Stimulated activated naive B cell treated with anti-CD40 and anti-IgM and Interleukin-4, amounts not matched to agents 10 μg/mL and 1 μg/mL and 100 μg/mL, for 72 hours (primary cell): ENCODE data around the gene PLAU.
"Not testable (repeated sequence)": the region's sequence is repeated elsewhere in the genome, so short reads cannot be mapped to it uniquely, and the experiment has no call there.

Source experiments
- ATAC-seq, 2 donors: fragments of 150-1000 bp; cut with Tn5 transposase; replicated peaks; 2 replicates each; pipeline ENCODE4 v1.10.0; 2021; ENCODE audit warnings: moderate library complexity in 1 of 2
- DNase-seq: peaks from one replicate; pipeline ENCODE4 v3.0.0; 2021
- H3K27ac Mint-ChIP-seq: one replicate; pipeline ENCODE4 v1.8.0; 2022; ENCODE audit warnings: mild to moderate bottlenecking, mixed read lengths
- H3K27me3 Mint-ChIP-seq, 2 donors: one replicate each; pipeline ENCODE4 v1.8.0; 2022; ENCODE audit warnings: mixed read lengths in 2 of 2
- H3K36me3 Mint-ChIP-seq, 2 donors: one replicate each; pipeline ENCODE4 v1.8.0; 2022; ENCODE audit warnings: mixed read lengths in 2 of 2, mild to moderate bottlenecking in 1 of 2
- H3K4me1 Mint-ChIP-seq, 2 donors: one replicate each; pipeline ENCODE4 v1.8.0; 2022; ENCODE audit warnings: mixed read lengths in 2 of 2, mild to moderate bottlenecking in 1 of 2
- H3K4me3 Mint-ChIP-seq, 2 donors: one replicate each; pipeline ENCODE4 v1.8.0; 2022; ENCODE audit warnings: mild to moderate bottlenecking in 2 of 2, mixed read lengths in 2 of 2, moderate library complexity in 1 of 2
- H3K9me3 Mint-ChIP-seq, 2 donors: one replicate each; pipeline ENCODE4 v1.8.0; 2022; ENCODE audit warnings: mixed read lengths in 2 of 2, mild to moderate bottlenecking in 1 of 2

PLAU gene

GRCh38 chr10:73916761-73917470, 6.0 kb downstream of the PLAU start:
- Mint-ChIP-seq H3K4me3 (no peak overlapping the region), H3K27ac (peak overlapping the region; percentile 42), H3K9me3 (no peaks in the 10 kb centered on the region), H3K36me3 (peaks cover 3 to 8% of the 10 kb centered on the region in 2 donors), H3K27me3 (peaks cover 0 to 2% of the 10 kb centered on the region in 2 donors), H3K4me1 (peaks cover 18 to 21% of the 10 kb centered on the region in 2 donors)
- ATAC-seq (no peak), DNase-seq (no peak)

- no peaks in the 10 kb centered on the region for H3K27me3 Mint-ChIP-seq
- peaks cover 3 to 8% of the 10 kb centered on the region in 2 donors for H3K36me3 Mint-ChIP-seq
- peaks cover 16 to 19% of the 10 kb centered on the region in 2 donors for H3K4me1 Mint-ChIP-seq
- H3K4me3 Mint-ChIP-seq, result no peak overlapping the region
- DNase-seq (no peak), ATAC-seq (no peak)
- no peaks in the 10 kb centered on the region for H3K9me3 Mint-ChIP-seq
- H3K27ac Mint-ChIP-seq, result peak overlapping the region; percentile 10
Measured at GRCh38 chr10:73917566-73918305, 6.8 kb downstream of the PLAU start.

DNA sequence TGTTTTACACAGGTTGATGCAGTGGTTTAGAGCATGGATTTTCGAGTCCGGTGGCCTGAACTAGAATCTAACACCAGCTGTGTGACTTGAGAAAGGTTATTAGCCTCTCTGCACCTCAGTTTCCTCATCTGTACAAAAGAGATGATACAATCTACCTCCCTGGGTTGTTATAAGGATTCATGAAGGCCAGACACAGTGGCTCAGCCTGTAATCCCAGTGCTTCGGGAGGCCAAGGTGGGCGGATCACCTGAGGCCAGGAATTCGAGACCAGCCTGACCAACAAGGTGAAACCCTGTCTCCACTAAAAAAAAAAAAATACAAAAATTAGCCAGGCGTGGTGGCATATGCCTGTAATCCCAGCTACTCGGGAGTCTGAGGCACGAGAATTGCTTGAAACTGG, 8.5 kb downstream of the PLAU start:
- not testable (repeated sequence) for H3K27me3 Mint-ChIP-seq, DNase-seq, ATAC-seq, H3K4me3 Mint-ChIP-seq, H3K27ac Mint-ChIP-seq, H3K9me3 Mint-ChIP-seq, H3K36me3 Mint-ChIP-seq
- peaks cover 13 to 19% of the 10 kb centered on the region in 2 donors for H3K4me1 Mint-ChIP-seq

DNA sequence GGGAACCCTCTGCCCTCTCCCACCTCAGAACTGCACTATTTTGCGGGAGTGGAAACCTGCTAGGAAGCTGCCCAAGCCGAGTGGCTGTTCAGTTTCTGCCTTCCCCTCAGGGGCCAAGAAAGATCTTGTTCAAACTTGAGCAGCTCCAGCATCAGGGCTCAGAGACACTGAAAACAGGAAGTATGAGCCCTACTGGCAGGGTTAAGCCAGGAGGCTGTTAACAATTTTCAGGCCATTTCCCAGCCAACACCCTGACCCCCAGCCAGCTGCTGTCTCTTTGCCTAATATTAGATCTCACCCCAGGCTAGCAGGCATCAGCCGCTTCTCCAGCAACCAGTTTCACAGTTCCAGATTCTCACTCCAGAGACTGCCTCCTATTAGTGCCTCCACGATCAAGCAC, 9.2 kb downstream of the PLAU start:
- ATAC-seq (peak; percentile 91 to 95), DNase-seq (peak; percentile 17)
- Mint-ChIP-seq H3K27ac (peak overlapping the region; percentile 90), H3K4me3 (no peak overlapping the region), H3K4me1 (peaks cover 13 to 19% of the 10 kb centered on the region in 2 donors), H3K36me3 (peaks cover 3 to 8% of the 10 kb centered on the region in 2 donors), H3K9me3 (no peaks in the 10 kb centered on the region), H3K27me3 (no peaks in the 10 kb centered on the region)

DNA sequence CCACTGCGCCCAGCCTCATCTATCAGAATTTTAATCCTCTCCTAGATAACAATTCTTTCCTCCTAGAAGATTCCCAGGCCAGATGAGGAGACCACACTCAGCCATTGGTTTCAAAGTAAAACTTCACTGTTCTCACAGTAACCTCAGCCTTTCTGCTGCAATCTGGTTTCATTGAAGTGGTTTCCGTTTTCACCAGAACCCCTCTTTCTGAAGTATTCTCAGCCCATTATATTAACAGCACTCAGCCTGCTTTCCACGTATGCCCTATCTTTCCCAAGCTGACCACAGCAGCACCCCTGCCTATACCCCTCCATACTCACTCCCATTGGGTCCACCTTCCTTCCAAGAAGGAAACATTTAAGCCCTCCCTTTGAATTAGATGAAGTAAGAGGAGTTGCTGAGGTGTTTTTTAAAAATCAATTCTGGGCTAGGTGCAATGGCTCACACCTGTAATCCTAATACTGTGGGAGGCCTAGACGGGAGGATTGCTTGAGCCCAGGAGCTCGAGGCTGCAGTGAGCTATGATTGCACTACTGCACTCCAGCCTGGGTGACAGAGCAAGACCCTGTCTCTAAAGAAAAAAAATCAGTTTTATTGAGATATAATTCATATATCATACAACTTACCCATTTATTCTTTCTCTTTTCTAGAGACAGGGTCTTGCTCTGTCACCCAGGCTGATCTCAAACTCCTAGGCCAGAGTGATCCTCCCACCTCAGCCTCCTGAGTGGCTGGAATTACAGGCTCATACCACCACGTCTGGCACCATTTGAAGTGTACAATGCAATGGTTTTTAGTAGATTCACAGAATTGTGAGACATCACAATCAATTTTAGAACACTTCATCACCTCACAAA, 11.3 kb downstream of the PLAU start:
- H3K4me3 Mint-ChIP-seq, result no peak overlapping the region
- ATAC-seq, result no peak

DNA sequence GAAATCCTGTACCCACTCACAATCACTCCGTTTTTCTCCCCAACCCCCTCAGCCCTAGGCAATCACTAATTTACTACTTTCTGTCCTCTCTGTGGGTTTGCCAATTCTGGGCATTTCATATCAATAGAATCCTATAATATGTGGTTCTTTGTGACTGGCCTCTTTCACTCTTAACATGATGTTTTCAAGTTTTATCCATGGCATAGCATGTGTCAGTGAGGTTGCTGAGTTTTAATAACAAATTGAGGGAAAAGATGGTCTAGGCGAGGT, 11.9 kb downstream of the PLAU start:
- peaks cover 10 to 23% of the 10 kb centered on the region in 2 donors for H3K4me1 Mint-ChIP-seq
- H3K36me3 Mint-ChIP-seq, result peaks cover 0 to 4% of the 10 kb centered on the region in 2 donors
- no peaks in the 10 kb centered on the region for H3K9me3 Mint-ChIP-seq
- H3K27me3 Mint-ChIP-seq, result no peaks in the 10 kb centered on the region
- DNase-seq (no peak), ATAC-seq (no peak)
- no peak overlapping the region for H3K4me3 Mint-ChIP-seq
- H3K27ac Mint-ChIP-seq, result no peak overlapping the region

More for the DNA sequence above, 11.3 kb downstream of the PLAU start:
- DNase-seq, result no peak
- no peaks in the 10 kb centered on the region for H3K9me3 Mint-ChIP-seq
- no peaks in the 10 kb centered on the region for H3K27me3 Mint-ChIP-seq
- peak overlapping the region; percentile 72 for H3K27ac Mint-ChIP-seq
- peaks cover 10 to 23% of the 10 kb centered on the region in 2 donors for H3K4me1 Mint-ChIP-seq
- peaks cover 0 to 4% of the 10 kb centered on the region in 2 donors for H3K36me3 Mint-ChIP-seq

DNA sequence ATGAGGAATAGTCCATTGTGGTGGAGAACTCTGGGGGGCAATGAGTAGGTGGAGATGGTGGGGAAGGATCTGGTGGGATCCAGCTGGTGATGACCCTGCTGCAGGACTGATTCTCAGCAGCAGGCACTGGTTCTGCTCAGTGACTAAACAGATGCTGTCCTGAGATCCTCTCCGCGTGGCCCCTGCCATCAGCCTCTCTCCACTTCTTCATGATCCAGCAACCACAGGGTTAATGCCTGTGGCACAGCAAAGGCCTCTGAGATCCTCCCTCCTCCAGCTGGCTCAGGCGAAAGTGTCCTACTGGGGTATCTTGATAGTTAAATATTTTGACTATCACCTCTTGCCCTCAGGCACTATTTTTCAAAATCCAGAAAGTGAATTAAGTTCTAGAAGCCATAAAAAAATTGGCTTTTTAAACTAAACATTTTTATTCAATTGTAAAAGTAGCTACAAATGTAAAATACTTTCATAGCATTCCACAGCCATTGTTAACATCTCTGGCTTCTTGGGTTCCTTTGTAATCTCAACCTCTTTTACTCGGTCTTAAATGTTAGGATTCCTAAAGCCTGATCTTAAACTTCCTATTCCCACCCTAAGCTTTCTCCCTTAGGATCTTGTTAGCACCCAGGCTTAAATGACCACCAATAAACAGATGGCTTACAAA, 13.1 kb downstream of the PLAU start:
- H3K27ac Mint-ChIP-seq, result no peak overlapping the region
- peaks cover 10 to 23% of the 10 kb centered on the region in 2 donors for H3K4me1 Mint-ChIP-seq
- H3K9me3 Mint-ChIP-seq, result no peaks in the 10 kb centered on the region
- peaks cover 1% of the 10 kb centered on the region in 2 donors for H3K27me3 Mint-ChIP-seq
- H3K4me3 Mint-ChIP-seq, result no peak overlapping the region
- ATAC-seq (no peak), DNase-seq (no peak)
- no peaks in the 10 kb centered on the region for H3K36me3 Mint-ChIP-seq

DNA sequence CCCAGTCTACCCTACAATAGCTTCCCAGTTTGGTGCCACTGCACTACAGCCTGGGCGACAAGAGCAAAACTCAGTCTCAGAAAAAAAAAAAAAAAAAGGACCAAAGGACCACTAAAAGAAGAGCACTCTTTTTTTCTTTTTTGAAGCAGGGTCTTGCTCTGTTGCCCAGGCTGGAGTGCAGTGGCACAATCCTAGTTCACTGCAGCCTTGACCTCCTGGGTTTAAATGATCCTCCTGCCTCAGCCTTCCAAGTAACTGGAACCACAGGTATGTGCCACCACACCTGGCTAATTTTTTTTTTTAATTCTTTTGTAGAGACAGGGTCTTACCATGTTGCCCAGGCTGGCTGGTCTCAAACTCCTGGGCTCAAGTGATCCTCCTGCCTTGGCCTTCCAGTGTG, 14.0 kb downstream of the PLAU start:
- ATAC-seq (no peak), DNase-seq (no peak)
- Mint-ChIP-seq H3K4me1 (peaks cover 9 to 20% of the 10 kb centered on the region in 2 donors), H3K4me3 (no peak overlapping the region), H3K36me3 (no peaks in the 10 kb centered on the region), H3K27me3 (peaks cover 5% of the 10 kb centered on the region in 2 donors), H3K9me3 (no peaks in the 10 kb centered on the region), H3K27ac (no peak overlapping the region)

- peaks cover 5% of the 10 kb centered on the region in 2 donors for H3K27me3 Mint-ChIP-seq
- H3K36me3 Mint-ChIP-seq, result no peaks in the 10 kb centered on the region
- ATAC-seq (no peak), DNase-seq (no peak)
- no peak overlapping the region for H3K4me3 Mint-ChIP-seq
- no peaks in the 10 kb centered on the region for H3K9me3 Mint-ChIP-seq
- no peak overlapping the region for H3K27ac Mint-ChIP-seq
- peaks cover 6 to 14% of the 10 kb centered on the region in 2 donors for H3K4me1 Mint-ChIP-seq
Measured at GRCh38 chr10:73925539-73925938, 14.6 kb downstream of the PLAU start.

GRCh38 chr10:73926152-73926764, 15.3 kb downstream of the PLAU start:
- Mint-ChIP-seq H3K4me3 (no peak overlapping the region), H3K27ac (no peak overlapping the region), H3K4me1 (peaks cover 6 to 14% of the 10 kb centered on the region in 2 donors), H3K36me3 (no peaks in the 10 kb centered on the region), H3K27me3 (peaks cover 5% of the 10 kb centered on the region in 2 donors), H3K9me3 (no peaks in the 10 kb centered on the region)
- DNase-seq, result no peak
- ATAC-seq, result no peak

- not testable (repeated sequence) for H3K27ac Mint-ChIP-seq, H3K36me3 Mint-ChIP-seq, H3K27me3 Mint-ChIP-seq, DNase-seq, H3K4me3 Mint-ChIP-seq, H3K9me3 Mint-ChIP-seq, ATAC-seq
- peaks cover 18 to 26% of the 10 kb centered on the region in 2 donors for H3K4me1 Mint-ChIP-seq
Measured at GRCh38 chr10:73930630-73931327, 19.8 kb downstream of the PLAU start.

GRCh38 chr10:73931767-73932619, 21.1 kb downstream of the PLAU start:
- DNase-seq (peak; percentile 61), ATAC-seq (peak; percentile 78 to 82)
- H3K36me3 Mint-ChIP-seq, result no peaks in the 10 kb centered on the region
- H3K27ac Mint-ChIP-seq, result peak overlapping the region; percentile 86
- no peaks in the 10 kb centered on the region for H3K9me3 Mint-ChIP-seq
- peak overlapping the region; percentile 47 to 48 for H3K4me3 Mint-ChIP-seq
- H3K4me1 Mint-ChIP-seq, result peaks cover 18 to 19% of the 10 kb centered on the region in 2 donors
- peaks cover 5% of the 10 kb centered on the region in 2 donors for H3K27me3 Mint-ChIP-seq
